Astrocyte of the spinal cord (primary cell): ENCODE data around the gene SAMD4A.

Experiments used
- DNase-seq: peaks from one replicate; pipeline ENCODE4 v3.0.0; 2011; ENCODE audit warnings: low read depth, low spot score
- H3K4me3 ChIP-seq: 2 replicates; pipeline ENCODE4 v1.5.1; 2011; ENCODE audit warnings: low read depth, mild to moderate bottlenecking, low read length, moderate library complexity
- in situ Hi-C: cut with HindIII; loops from 2 replicates; pipeline ENCODE4 v1.10.0; 2017; ENCODE audit warnings: low sequenced_read_pairs
- TF ChIP-seq, protein P1 (sequence below): IDR thresholded peaks from 2 replicates; pipeline ENCODE4 v1.5.1; 2012; ENCODE audit warnings: low read depth, mild to moderate bottlenecking, low read length, inconsistent platforms

Gene SAMD4A

DNA sequence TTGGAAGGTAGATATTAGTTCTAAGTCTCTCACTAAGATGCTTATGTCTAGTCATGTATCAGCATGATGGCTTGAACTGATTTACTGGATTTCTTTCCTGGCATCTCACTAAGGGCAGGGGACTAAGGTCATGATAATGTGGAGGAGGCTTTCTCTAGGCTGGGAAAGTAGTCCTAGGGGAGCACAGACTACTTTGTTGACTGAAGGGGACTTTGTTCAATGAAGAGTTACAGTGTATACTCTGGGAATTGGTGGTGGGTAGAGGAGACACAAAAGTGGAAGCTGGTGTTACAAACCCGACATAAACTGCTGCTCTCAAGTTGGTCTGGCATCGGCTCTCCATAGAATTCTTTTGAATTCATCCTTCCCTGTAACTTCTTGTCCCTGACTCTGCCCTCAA lies 75.2 kb downstream of the SAMD4A start:
- TF ChIP-seq, protein P1, sequence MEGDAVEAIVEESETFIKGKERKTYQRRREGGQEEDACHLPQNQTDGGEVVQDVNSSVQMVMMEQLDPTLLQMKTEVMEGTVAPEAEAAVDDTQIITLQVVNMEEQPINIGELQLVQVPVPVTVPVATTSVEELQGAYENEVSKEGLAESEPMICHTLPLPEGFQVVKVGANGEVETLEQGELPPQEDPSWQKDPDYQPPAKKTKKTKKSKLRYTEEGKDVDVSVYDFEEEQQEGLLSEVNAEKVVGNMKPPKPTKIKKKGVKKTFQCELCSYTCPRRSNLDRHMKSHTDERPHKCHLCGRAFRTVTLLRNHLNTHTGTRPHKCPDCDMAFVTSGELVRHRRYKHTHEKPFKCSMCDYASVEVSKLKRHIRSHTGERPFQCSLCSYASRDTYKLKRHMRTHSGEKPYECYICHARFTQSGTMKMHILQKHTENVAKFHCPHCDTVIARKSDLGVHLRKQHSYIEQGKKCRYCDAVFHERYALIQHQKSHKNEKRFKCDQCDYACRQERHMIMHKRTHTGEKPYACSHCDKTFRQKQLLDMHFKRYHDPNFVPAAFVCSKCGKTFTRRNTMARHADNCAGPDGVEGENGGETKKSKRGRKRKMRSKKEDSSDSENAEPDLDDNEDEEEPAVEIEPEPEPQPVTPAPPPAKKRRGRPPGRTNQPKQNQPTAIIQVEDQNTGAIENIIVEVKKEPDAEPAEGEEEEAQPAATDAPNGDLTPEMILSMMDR: no peak
- in situ Hi-C loops: no loop called here
- DNase-seq: no peak
- H3K4me3 ChIP-seq: no peak overlapping the region

DNA sequence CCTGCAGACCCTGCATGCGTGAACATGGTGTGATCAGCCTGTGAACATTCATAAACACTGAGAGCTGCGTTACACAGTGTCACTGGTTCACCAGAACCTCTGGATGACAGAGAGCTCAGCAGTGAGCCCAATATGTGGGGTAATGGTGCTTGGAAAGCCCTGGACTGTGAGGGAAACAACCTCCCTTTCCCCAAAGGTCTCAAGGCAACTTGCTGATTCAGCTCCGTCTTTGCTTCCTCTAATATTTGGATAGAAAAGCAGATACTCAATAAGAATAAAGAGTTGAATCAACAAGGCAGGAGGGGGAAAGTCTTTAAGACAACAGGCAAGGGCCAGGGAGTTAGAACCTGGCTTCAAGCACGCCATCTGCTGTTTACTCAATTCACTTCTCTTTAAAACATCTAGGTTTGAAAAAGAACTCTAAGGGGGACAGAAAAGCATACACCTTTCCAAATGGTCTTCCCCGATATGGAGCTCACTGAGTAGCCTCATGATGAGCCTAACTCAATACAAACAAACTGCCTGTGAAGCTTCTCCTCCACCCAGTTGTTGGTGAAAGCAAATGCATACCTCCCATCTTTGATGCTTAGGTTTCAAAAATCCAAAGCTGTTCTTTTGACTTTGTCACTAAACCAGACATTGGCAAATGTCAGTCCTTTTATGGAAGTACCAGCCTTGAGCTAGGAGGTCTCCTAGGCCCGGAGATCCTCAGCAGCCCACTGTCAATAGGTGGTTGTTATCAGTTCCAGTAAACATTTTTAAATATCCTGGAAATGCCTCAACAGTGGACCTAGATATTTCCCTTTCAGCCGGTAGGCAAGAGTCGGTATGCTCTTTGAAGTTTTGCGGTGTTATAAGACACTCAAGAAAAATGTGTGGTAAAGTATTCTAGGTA lies 76.1 kb downstream of the SAMD4A start:
- in situ Hi-C loops: no loop called here
- TF ChIP-seq, protein P1: peak; percentile 26
- peak; percentile 59 for DNase-seq
- H3K4me3 ChIP-seq: no peak overlapping the region

DNA sequence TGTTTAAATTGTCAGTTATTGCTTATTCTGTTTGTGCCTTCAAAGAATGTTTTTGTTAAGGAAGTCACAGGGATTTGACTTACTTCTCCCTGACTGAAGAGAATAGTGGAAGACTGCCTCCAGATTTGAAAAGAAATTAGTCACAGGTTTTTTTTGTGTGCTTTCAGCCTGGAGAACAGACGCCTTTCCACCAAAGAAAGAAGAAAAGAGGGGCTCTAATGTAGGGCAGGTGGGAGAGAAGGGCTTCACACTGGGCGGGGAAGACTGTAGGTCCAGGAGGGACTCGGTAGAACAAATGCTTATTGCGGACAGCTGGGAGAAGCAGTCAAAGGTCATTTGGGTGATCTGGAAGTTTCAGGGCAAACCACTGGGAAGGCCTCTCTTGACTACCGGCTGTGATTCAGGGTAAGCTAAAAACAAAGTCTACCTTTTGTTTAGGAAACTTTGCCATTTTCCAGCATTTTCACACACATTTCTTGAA lies 76.8 kb downstream of the SAMD4A start:
- DNase-seq: no peak
- in situ Hi-C loops: no loop called here
- TF ChIP-seq, protein P1: no peak
- no peak overlapping the region for H3K4me3 ChIP-seq

DNA sequence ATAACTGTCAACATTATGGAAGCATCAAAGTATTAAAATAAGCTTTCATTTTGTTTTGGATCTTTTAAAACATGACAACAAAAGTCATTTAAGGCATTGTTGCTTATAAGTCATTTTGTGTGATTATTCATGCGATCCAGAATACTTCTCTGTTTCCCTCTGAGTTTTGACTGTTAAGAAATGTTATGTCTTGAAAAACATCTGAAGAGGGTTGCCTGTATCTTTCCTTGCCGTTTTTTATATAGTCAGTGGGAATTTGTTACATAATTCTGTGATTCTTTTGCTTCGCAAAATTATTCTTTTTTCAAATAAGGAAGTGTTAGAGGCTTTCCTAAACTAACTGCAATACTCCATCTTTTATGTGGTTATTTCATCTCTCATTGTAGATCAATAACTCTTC lies 78.7 kb downstream of the SAMD4A start:
- no peak overlapping the region for H3K4me3 ChIP-seq
- in situ Hi-C loops: no loop called here
- no peak for DNase-seq
- TF ChIP-seq, protein P1: no peak

DNA sequence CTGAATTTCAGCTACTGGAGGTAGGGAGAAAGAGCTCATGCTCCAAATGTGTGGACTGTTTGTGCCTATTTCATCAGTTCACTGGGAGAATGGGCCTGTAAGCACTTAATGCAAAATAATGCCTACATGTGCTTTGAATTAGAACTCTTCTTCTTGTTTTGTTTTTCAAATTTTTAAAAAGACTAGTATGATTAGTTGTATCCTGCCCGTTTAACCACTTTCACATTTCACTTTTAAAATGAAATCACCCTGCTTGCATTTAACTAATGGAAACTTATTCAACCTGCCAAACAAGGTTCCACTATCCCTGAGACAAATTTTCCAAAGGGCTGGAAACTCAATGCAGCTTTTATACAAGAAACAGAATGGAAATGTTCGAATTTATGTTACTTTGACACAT lies 79.7 kb downstream of the SAMD4A start:
- no peak for DNase-seq
- in situ Hi-C loops: no loop called here
- TF ChIP-seq, protein P1: no peak
- H3K4me3 ChIP-seq: no peak overlapping the region

DNA sequence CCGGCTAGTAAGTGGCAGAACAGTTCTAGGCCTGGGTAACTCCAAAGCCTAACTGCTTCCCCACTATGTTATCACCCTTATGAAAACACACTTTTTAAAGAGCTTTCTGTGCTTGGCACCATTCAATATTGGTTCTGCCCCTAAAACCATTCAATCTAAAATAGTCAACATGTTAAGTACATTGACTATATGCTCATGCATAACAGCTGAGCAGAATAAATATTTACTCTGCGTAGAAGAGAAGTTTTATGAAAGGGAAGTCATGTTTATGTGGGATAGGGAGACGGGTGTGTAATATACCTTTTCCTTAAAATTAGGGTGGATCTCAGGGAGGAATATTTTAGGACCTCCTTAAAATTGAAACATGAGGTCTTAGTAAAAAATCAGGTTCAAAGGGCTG lies 80.5 kb downstream of the SAMD4A start:
- DNase-seq: no peak
- in situ Hi-C loops: no loop called here
- TF ChIP-seq, protein P1: no peak
- no peak overlapping the region for H3K4me3 ChIP-seq
